GM23248 (cell line): Measurements from ENCODE around the gene DNAJC10. TPM values are rescaled to one million over a fixed set of nuclear protein-coding genes. Genes with fewer than 3 reads are reported as not detected.
A peak's percentile ranks its signal among the peaks of the same experiment; 100 is the strongest.

ENCODE experiments used
- DNase-seq: peaks from one replicate; pipeline ENCODE4 v3.0.0-alpha.2; 2015
- H2AFZ ChIP-seq: fragments of 200-600 bp; sonication (generic); 2 replicates; pipeline ENCODE4 v1.6.1; 2016; ENCODE audit warnings: antibody characterized with exemption
- H3F3A ChIP-seq: fragments of 200-600 bp; sonication (generic); 2 replicates; pipeline ENCODE4 v1.6.1; 2016; ENCODE audit warnings: mild to moderate bottlenecking, antibody characterized with exemption, mixed run types; ENCODE audit not compliant: insufficient read depth
- H3K27ac ChIP-seq: fragments of 200-600 bp; sonication (generic); 2 replicates; pipeline ENCODE4 v1.5.1; 2016; ENCODE audit warnings: mild to moderate bottlenecking
- H3K27me3 ChIP-seq: fragments of 200-600 bp; sonication (generic); replicated peaks from 2 replicates; pipeline ENCODE4 v1.6.1; 2016; ENCODE audit warnings: mild to moderate bottlenecking; ENCODE audit not compliant: insufficient read depth
- H3K36me3 ChIP-seq: fragments of 200-600 bp; sonication (generic); 2 replicates; pipeline ENCODE4 v1.6.1; 2016; ENCODE audit warnings: low read depth, mild to moderate bottlenecking
- H3K4me1 ChIP-seq: fragments of 200-600 bp; sonication (generic); 2 replicates; pipeline ENCODE4 v1.6.1; 2016; ENCODE audit warnings: mild to moderate bottlenecking; ENCODE audit not compliant: insufficient read depth
- H3K4me2 ChIP-seq: fragments of 200-600 bp; sonication (generic); one replicate; pipeline ENCODE4 v1.6.1; 2016; ENCODE audit warnings: mild to moderate bottlenecking; ENCODE audit not compliant: unreplicated experiment
- H3K4me3 ChIP-seq: fragments of 200-600 bp; sonication (generic); 2 replicates; pipeline ENCODE4 v1.5.1; 2016; ENCODE audit warnings: mild to moderate bottlenecking
- H3K79me2 ChIP-seq: fragments of 200-600 bp; sonication (generic); 2 replicates; pipeline ENCODE4 v1.6.1; 2016; ENCODE audit warnings: mild to moderate bottlenecking; ENCODE audit not compliant: insufficient read depth
- H3K9ac ChIP-seq: fragments of 200-600 bp; sonication (generic); 2 replicates; pipeline ENCODE4 v1.6.1; 2016; ENCODE audit warnings: mild to moderate bottlenecking
- H3K9me2 ChIP-seq: fragments of 200-600 bp; sonication (generic); 2 replicates; pipeline ENCODE4 v1.6.1; 2016; ENCODE audit warnings: mixed run types, mild to moderate bottlenecking, moderate library complexity; ENCODE audit not compliant: insufficient read depth
- H3K9me3 ChIP-seq: fragments of 200-600 bp; sonication (generic); one replicate; pipeline ENCODE4 v1.6.1; 2017; ENCODE audit warnings: low read depth
- H4K20me1 ChIP-seq: fragments of 200-600 bp; sonication (generic); 2 replicates; pipeline ENCODE4 v1.6.0; 2016; ENCODE audit not compliant: insufficient read depth
- EZH2 ChIP-seq: fragments of 200-600 bp; sonication (generic); IDR thresholded peaks from 2 replicates; pipeline ENCODE4 v1.6.1; 2018; ENCODE audit warnings: antibody characterized with exemption, mild to moderate bottlenecking; ENCODE audit not compliant: insufficient read depth, poor library complexity, severe bottlenecking
- EZH2phosphoT487 ChIP-seq: fragments of 200-600 bp; sonication (generic); IDR thresholded peaks from 2 replicates; pipeline ENCODE4 v1.6.1; 2018; ENCODE audit warnings: antibody characterized with exemption, moderate library complexity, mild to moderate bottlenecking, low read depth; ENCODE audit not compliant: insufficient read depth
- WGBS, 2 experiments: methylation state at CpG; one replicate each; pipeline ENCODE4 v1.1.6; 2015 to 2017; ENCODE audit warnings: low lambda C conversion rate in 2 of 2, low coverage in 1 of 2; ENCODE audit errors: missing lambda C conversion rate in 2 of 2; 5-methylcytosine and 5-hydroxymethylcytosine counted together
- in situ Hi-C: fragments of 300-500 bp; cut with MboI; formaldehyde crosslinking; loops from 2 replicates; pipeline ENCODE4 v1.15.0; 2020
- polyA plus RNA-seq: library from polyadenylated mRNA; unstranded; fragments of >200 nt; fragmentation: Nextera tagmentation; extraction: Ambion mirVana; gene quantifications from 2 replicates; pipeline ENCODE4 v1.2.1, GENCODE V29; 2016
- total RNA-seq: library from RNA; depleted of rRNA; stranded (reverse); fragments of >200 nt; shearing (Covaris generic); gene quantifications from 2 replicates; pipeline ENCODE4 v1.2.3, GENCODE V29; 2014

Gene DNAJC10
- total and polyA plus RNA-seq, 2 experiments from 2014 or later: 96.0 to 117 TPM

DNA sequence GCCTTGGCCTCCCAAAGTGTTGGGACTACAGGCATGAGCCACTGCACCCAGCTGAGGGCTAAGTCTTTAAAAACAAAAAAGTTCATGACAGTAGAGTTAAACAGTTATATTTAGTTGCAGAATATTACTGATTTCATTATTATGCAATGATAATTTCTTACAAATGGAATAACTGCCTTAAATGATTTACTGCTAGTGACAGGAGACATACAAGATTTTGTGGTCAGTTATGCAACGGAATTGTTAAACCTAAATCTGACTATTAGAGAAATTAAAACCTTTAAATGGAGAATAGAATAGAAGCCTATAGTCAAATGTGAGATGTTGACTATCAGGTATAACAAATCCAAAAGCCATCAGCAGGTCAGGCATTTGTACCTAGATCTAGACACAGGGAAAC lies 10.3 kb upstream of the DNAJC10 start:
- H4K20me1 ChIP-seq: no peaks in the 10 kb centered on the region
- H3K4me3 ChIP-seq: no peak overlapping the region
- no peaks in the 10 kb centered on the region for H3F3A ChIP-seq
- H3K9me2 ChIP-seq: no peaks in the 10 kb centered on the region
- H3K9ac ChIP-seq: no peak overlapping the region
- H3K4me2 ChIP-seq: no peak overlapping the region
- 29 to 40% methylated on average over 1 of the region's 1 CpG for WGBS, 2 experiments
- no peaks in the 10 kb centered on the region for H3K4me1 ChIP-seq
- H3K27ac ChIP-seq: no peak overlapping the region
- no peaks in the 10 kb centered on the region for H3K27me3 ChIP-seq
- no peaks in the 10 kb centered on the region for H3K36me3 ChIP-seq
- H3K9me3 ChIP-seq: no peaks in the 10 kb centered on the region
- in situ Hi-C loops: no loop called here
- H3K79me2 ChIP-seq: no peaks in the 10 kb centered on the region
- no peak overlapping the region for H2AFZ ChIP-seq
- TF ChIP-seq EZH2phosphoT487: no peak
- TF ChIP-seq EZH2: no peak
- DNase-seq: no peak

DNA sequence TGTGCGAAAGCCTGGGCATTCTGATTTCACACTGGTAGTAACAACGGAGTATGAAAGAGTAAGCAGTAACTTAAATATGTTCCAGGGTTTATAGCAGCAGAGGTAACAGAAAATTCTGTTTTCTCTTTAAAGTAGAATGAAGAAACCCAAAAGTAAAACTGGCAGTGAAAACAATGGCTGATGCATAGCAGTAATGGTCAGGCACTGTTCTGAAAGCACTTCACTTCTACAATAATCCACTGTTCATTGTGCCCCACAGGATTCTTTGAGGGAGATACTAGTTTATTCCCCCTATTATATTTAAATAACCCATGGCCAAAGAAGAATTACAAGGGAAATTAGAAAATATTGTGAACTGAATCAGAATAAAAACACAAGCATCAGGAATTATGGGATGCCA lies 9.3 kb upstream of the DNAJC10 start:
- Histone ChIP-seq H3F3A (no peaks in the 10 kb centered on the region), H3K36me3 (no peaks in the 10 kb centered on the region), H3K9me3 (no peaks in the 10 kb centered on the region), H3K27ac (no peak overlapping the region), H2AFZ (no peak overlapping the region), H3K9ac (no peak overlapping the region), H3K79me2 (no peaks in the 10 kb centered on the region), H3K27me3 (no peaks in the 10 kb centered on the region), H3K9me2 (no peaks in the 10 kb centered on the region), H4K20me1 (no peaks in the 10 kb centered on the region), H3K4me1 (no peaks in the 10 kb centered on the region), H3K4me2 (no peak overlapping the region), H3K4me3 (no peak overlapping the region)
- DNase-seq: no peak
- in situ Hi-C loops: no loop called here
- no peak for TF ChIP-seq EZH2
- no peak for TF ChIP-seq EZH2phosphoT487
- 87 to 89% methylated on average over 2 of the region's 2 CpGs for WGBS, 2 experiments

DNA sequence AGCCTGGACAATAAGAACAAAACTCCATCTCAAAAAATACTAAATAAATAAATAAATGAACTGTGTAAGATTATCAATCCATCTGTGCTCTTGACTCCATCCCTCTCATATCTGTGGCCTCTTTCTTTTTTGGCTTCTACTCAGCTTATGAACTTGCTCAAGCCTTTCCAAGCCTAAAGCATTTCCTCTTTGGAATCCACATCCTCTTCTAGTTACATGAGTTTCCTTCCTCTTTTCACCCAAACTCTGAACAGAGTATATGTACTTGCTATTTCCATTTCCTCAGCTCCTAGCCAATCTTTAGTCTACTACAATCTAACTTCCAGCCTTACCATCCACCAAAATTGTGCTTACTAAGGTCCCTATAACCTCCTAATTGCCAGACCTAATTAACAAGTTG lies 2.5 kb upstream of the DNAJC10 start:
- Histone ChIP-seq H4K20me1 (no peaks in the 10 kb centered on the region), H3K36me3 (no peaks in the 10 kb centered on the region), H3K4me2 (no peak overlapping the region), H3K4me3 (no peak overlapping the region), H3K27ac (no peak overlapping the region), H3K9me2 (no peaks in the 10 kb centered on the region), H3K79me2 (peaks cover 24% of the 10 kb centered on the region; the same call in 1 of the 2 replicates), H2AFZ (peak overlapping the region; percentile 92; the same call in 1 of the 2 replicates), H3K9me3 (no peaks in the 10 kb centered on the region), H3F3A (peaks cover 21% of the 10 kb centered on the region; the same call in 1 of the 2 replicates), H3K9ac (no peak overlapping the region), H3K27me3 (no peaks in the 10 kb centered on the region), H3K4me1 (peaks cover 21% of the 10 kb centered on the region)
- no peak for TF ChIP-seq EZH2
- TF ChIP-seq EZH2phosphoT487: no peak
- DNase-seq: no peak
- in situ Hi-C loops: no loop called here

DNA sequence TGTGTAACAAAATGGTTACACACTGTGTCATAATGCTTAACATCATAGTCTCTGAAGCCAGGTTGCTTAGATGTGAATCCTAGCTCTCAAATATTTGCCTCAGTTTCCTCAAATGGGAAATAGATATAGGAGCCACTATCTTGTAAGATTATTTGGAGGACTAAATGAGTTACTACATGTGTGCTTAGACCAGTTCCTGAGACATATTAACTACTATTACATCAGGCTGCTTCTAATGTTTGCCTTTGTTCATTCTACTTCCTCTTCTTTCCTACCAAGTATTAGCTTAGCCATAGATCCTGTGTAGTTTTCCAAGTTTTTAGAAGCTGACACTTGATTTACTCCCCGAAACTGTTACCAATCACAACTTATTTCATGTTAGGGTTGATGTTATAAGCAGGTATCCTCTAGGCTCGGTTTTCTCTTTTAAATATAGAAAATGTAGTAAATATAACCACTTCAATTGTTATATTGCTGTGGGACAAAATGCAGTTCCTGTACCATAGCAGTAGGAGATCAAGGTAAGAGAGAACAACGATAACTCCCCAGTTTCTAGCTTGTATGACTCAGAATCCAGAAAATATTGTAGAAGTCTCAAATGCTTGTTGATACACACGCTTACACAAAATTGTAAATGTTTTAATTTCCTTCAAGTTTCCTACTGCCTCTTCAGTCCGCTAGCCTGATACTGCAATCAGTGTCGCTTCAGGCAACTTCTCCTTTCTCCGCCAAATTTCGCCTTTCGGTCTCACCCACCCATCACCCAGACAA lies 751 bp upstream of the DNAJC10 start:
- H3F3A ChIP-seq: peaks cover 21% of the 10 kb centered on the region; the same call in 1 of the 2 replicates
- peaks cover 25% of the 10 kb centered on the region; the same call in 1 of the 2 replicates for H3K79me2 ChIP-seq
- WGBS, 2 experiments: 5 to 8% methylated on average over 9 of the region's 9 CpGs
- peaks cover 21% of the 10 kb centered on the region for H3K4me1 ChIP-seq
- in situ Hi-C loops: no loop called here
- peak overlapping the region; percentile 92 for H2AFZ ChIP-seq
- peak overlapping the region; percentile 85 for H3K9ac ChIP-seq
- H3K27me3 ChIP-seq: no peaks in the 10 kb centered on the region
- H3K9me3 ChIP-seq: no peaks in the 10 kb centered on the region
- H3K36me3 ChIP-seq: peaks cover 7% of the 10 kb centered on the region; the same call in 1 of the 2 replicates
- peak overlapping the region; percentile 76 for H3K27ac ChIP-seq
- peak overlapping the region; percentile 88 for H3K4me3 ChIP-seq
- peak; percentile 70 for DNase-seq
- H4K20me1 ChIP-seq: no peaks in the 10 kb centered on the region
- H3K9me2 ChIP-seq: no peaks in the 10 kb centered on the region
- no peak for TF ChIP-seq EZH2phosphoT487
- no peak for TF ChIP-seq EZH2
- H3K4me2 ChIP-seq: peak overlapping the region; percentile 99
